Uterus (tissue), 4 donors: ENCODE measurements around the gene DOK6. TPM values are rescaled to one million over a fixed set of nuclear protein-coding genes. Genes with fewer than 3 reads are reported as not detected.

Experiments used
- DNase-seq, 2 donors: peaks; one replicate each; pipeline ENCODE4 v3.0.0-alpha.2; 2019 to 2020
- H3K27ac ChIP-seq, 2 donors: fragments of 200-600 bp; sonication (generic); 1 replicate in 1 of 2; 2 replicates in 1 of 2; pipeline ENCODE4 v1.5.1; 2016 to 2018
- H3K27me3 ChIP-seq, 2 donors: fragments of 200-600 bp; sonication (generic); one replicate each; pipeline ENCODE4 v1.5.1; 2018 to 2019; ENCODE audit warnings: control low read depth in 1 of 2
- H3K36me3 ChIP-seq, 2 donors: fragments of 200-600 bp; sonication (generic); one replicate each; pipeline ENCODE4 v1.5.1; 2019; ENCODE audit warnings: control low read depth in 1 of 2
- H3K4me1 ChIP-seq, 2 donors: fragments of 200-600 bp; sonication (generic); one replicate each; pipeline ENCODE4 v1.5.1; 2018 to 2019; ENCODE audit warnings: control low read depth in 1 of 2
- H3K4me3 ChIP-seq, 2 donors: fragments of 200-600 bp; sonication (generic); 1 replicate in 1 of 2; 2 replicates in 1 of 2; pipeline ENCODE4 v1.5.1; 2018 to 2019; ENCODE audit warnings: mild to moderate bottlenecking in 1 of 2
- H3K9me3 ChIP-seq, 2 donors: fragments of 200-600 bp; sonication (generic); one replicate each; pipeline ENCODE4 v1.5.1; 2019; ENCODE audit warnings: control low read depth in 1 of 2
- POLR2A ChIP-seq, 2 donors: fragments of 450-650 bp; IDR thresholded peaks; one replicate each; pipeline ENCODE4 v1.6.1; 2016; ENCODE audit warnings: antibody characterized with exemption in 2 of 2, mild to moderate bottlenecking in 1 of 2, moderate library complexity in 1 of 2
- intact Hi-C: fragments of 100-400 bp; cut with DNase I; formaldehyde crosslinking; loops from one replicate; pipeline ENCODE4 v1.15.1; 2023; ENCODE audit warnings: low total_unique reads
- total RNA-seq, 4 donors: library from RNA; depleted of rRNA in 3 of 4; stranded (reverse); fragments of >200 nt in 3 of 4; gene quantifications; one replicate each; pipeline versions ENCODE4 v1.1.0 to v1.2.4, GENCODE V29; 2014 to 2023
- TF ChIP-seq, protein P1 (sequence below), 4 experiments: fragments of 200-600 bp in 2 of 4; fragments of 450-650 bp in 2 of 4; sonication (generic) in 2 of 4; IDR thresholded peaks; one replicate each; pipeline ENCODE4 v1.5.1; 2016 to 2019; ENCODE audit warnings: antibody characterized with exemption in 4 of 4, mild to moderate bottlenecking in 2 of 4, moderate library complexity in 1 of 4
- donor health status: DM: yes; HTN: yes; CAD: no.

DOK6 gene
- total RNA-seq, 4 donors from 2014 or later = 0.26 to 9.5 (median 1.4) TPM

DNA sequence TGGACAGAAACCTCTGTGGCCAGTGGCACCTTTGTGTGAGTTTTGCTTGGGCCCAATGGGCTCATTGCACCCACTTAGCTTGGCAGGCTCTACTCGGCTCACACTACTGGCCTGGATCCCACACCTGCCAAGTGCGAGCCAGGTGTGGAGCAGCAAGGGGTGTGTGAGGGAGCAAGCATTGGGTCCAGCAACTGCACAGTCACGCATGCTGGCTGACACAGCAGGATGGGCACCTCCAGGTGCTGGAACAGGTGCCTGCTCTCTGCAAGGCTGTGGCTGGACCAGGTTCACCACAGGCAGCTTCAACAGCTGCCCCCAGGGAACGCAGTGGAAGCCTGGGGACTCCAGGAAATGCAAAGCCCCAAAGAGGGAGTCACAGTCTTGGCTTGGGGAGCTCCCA is 94.2 kb downstream of the DOK6 start:
- no peak for TF ChIP-seq POLR2A (IDR thresholded peaks at IDR 0.05)
- TF ChIP-seq, protein P1, sequence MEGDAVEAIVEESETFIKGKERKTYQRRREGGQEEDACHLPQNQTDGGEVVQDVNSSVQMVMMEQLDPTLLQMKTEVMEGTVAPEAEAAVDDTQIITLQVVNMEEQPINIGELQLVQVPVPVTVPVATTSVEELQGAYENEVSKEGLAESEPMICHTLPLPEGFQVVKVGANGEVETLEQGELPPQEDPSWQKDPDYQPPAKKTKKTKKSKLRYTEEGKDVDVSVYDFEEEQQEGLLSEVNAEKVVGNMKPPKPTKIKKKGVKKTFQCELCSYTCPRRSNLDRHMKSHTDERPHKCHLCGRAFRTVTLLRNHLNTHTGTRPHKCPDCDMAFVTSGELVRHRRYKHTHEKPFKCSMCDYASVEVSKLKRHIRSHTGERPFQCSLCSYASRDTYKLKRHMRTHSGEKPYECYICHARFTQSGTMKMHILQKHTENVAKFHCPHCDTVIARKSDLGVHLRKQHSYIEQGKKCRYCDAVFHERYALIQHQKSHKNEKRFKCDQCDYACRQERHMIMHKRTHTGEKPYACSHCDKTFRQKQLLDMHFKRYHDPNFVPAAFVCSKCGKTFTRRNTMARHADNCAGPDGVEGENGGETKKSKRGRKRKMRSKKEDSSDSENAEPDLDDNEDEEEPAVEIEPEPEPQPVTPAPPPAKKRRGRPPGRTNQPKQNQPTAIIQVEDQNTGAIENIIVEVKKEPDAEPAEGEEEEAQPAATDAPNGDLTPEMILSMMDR (IDR thresholded peaks at IDR 0.05) = no peak
- no peaks in the 10 kb centered on the region for H3K4me1 ChIP-seq
- H3K27ac ChIP-seq = no peak overlapping the region
- intact Hi-C loops = no loop called here
- H3K36me3 ChIP-seq = no peaks in the 10 kb centered on the region
- H3K4me3 ChIP-seq = no peak overlapping the region
- no peaks in the 10 kb centered on the region for H3K9me3 ChIP-seq
- DNase-seq = no peak
- H3K27me3 ChIP-seq = no peaks in the 10 kb centered on the region

DNA sequence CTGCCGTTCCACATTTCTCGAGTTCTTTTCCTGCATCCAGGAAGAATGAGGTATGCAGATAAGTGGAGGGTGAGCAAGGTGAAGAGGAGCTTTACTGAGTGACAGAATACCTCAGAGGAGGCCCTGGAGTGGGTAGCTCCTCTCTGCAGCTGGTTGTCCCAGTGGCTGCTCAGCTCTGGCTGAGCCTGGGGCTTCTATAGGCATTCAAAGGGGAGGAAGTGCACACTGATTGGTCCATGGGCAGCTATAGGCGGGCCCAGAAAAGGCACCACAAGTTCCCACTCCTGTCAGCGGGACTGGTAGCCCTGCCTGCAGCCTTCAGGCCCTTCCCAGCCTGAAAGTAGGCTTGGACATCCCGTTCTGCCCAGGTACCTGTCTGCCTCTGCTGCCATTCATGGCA is 94.7 kb downstream of the DOK6 start:
- no peaks in the 10 kb centered on the region for H3K27me3 ChIP-seq
- H3K9me3 ChIP-seq = no peaks in the 10 kb centered on the region
- H3K4me1 ChIP-seq = no peaks in the 10 kb centered on the region
- intact Hi-C loops = no loop called here
- no peaks in the 10 kb centered on the region for H3K36me3 ChIP-seq
- H3K27ac ChIP-seq = no peak overlapping the region
- H3K4me3 ChIP-seq = no peak overlapping the region
- TF ChIP-seq, protein P1 (IDR thresholded peaks at IDR 0.05) = no peak
- TF ChIP-seq POLR2A (IDR thresholded peaks at IDR 0.05) = no peak
- no peak for DNase-seq

DNA sequence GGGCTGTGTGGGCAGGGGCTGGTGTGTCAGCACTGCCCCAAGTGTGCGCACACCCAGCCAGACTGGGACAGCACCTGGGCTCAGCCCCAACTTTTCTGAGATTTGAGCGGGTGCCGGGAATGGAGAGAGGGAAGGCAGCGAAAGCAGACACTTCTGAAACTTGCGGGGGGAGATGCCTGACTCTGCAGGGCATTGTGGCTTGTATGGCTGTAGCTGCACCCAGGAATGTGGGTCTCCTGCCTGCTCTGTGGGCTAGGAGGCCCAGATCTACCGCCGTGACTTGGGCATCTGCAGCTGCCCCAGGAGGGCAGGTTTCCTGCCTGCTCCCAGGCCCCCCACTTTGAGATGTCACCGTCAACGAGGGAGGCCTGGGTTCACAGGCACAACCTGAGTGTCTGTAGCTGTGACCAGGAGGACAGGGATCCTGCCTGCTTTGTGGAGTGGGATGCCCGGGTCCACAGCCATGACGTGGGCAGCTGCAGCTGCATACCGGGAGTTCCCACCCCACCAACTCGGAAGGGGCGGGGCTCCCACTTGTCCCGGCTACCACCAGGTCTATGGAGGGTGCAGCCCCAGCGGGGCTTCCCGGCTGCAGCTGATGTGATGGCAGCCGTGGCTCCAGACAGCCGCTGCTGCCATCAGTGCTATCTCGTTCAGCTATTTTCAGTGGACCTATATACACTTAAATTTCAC is 95.3 kb downstream of the DOK6 start:
- DNase-seq = no peak
- H3K4me3 ChIP-seq = no peak overlapping the region
- no peaks in the 10 kb centered on the region for H3K36me3 ChIP-seq
- TF ChIP-seq POLR2A (IDR thresholded peaks at IDR 0.05) = no peak
- TF ChIP-seq, protein P1 (IDR thresholded peaks at IDR 0.05) = no peak
- H3K27me3 ChIP-seq = no peaks in the 10 kb centered on the region
- intact Hi-C loops = no loop called here
- H3K9me3 ChIP-seq = no peaks in the 10 kb centered on the region
- H3K27ac ChIP-seq = no peak overlapping the region
- no peaks in the 10 kb centered on the region for H3K4me1 ChIP-seq

DNA sequence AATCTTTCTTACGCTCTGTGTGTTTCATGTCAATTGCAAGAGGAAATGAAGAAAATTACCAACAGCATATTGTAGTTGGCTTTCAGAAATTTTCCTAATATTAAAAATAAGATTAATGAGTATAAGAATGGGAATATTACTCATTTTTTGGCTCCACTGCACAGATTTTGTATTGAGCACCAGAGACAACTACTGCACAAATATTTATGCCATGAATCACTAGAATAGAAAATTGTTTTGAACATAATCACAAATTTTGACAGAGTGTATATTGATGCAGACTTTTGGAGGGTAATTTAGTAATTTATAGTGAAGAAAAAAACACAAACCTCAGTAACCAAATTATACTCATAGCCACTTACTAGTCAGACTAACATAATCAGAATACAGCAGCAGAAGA is 118.3 kb downstream of the DOK6 start:
- intact Hi-C loops = no loop called here
- no peaks in the 10 kb centered on the region for H3K27me3 ChIP-seq
- TF ChIP-seq, protein P1 (IDR thresholded peaks at IDR 0.05) = no peak
- TF ChIP-seq POLR2A (IDR thresholded peaks at IDR 0.05) = no peak
- no peak for DNase-seq
- H3K36me3 ChIP-seq = no peaks in the 10 kb centered on the region
- no peaks in the 10 kb centered on the region for H3K9me3 ChIP-seq
- no peak overlapping the region for H3K27ac ChIP-seq
- H3K4me3 ChIP-seq = no peak overlapping the region
- H3K4me1 ChIP-seq = no peaks in the 10 kb centered on the region

DNA sequence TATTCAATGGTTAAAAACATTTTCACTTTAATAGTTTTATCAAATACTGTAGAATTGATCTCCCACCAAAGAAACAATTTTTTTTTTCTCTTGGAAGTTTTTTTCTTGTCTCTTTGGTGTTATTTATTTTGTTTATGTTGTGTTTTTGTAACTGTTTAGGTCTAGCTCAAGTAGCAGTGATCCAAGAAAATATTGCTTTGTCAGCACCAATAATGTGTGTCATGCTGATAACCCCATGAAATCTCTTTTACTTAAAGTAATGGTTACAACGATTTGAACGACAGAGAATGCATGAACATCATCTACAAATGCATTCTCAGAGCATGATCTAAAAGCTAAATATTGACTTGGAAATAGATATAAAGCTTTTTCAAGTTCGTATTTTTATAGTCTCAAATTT is 122.9 kb downstream of the DOK6 start:
- Histone ChIP-seq H3K36me3 (no peaks in the 10 kb centered on the region), H3K4me1 (no peaks in the 10 kb centered on the region), H3K9me3 (no peaks in the 10 kb centered on the region), H3K27me3 (no peaks in the 10 kb centered on the region), H3K4me3 (no peak overlapping the region), H3K27ac (no peak overlapping the region)
- no peak for DNase-seq
- intact Hi-C loops = no loop called here
- TF ChIP-seq, protein P1 (IDR thresholded peaks at IDR 0.05) = no peak
- no peak for TF ChIP-seq POLR2A (IDR thresholded peaks at IDR 0.05)
